ENCODE measurements around the gene RTP4.
A peak's percentile ranks its signal among the peaks of the same experiment; 100 is the strongest.

Gene RTP4, protein sequence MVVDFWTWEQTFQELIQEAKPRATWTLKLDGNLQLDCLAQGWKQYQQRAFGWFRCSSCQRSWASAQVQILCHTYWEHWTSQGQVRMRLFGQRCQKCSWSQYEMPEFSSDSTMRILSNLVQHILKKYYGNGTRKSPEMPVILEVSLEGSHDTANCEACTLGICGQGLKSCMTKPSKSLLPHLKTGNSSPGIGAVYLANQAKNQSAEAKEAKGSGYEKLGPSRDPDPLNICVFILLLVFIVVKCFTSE

DNA sequence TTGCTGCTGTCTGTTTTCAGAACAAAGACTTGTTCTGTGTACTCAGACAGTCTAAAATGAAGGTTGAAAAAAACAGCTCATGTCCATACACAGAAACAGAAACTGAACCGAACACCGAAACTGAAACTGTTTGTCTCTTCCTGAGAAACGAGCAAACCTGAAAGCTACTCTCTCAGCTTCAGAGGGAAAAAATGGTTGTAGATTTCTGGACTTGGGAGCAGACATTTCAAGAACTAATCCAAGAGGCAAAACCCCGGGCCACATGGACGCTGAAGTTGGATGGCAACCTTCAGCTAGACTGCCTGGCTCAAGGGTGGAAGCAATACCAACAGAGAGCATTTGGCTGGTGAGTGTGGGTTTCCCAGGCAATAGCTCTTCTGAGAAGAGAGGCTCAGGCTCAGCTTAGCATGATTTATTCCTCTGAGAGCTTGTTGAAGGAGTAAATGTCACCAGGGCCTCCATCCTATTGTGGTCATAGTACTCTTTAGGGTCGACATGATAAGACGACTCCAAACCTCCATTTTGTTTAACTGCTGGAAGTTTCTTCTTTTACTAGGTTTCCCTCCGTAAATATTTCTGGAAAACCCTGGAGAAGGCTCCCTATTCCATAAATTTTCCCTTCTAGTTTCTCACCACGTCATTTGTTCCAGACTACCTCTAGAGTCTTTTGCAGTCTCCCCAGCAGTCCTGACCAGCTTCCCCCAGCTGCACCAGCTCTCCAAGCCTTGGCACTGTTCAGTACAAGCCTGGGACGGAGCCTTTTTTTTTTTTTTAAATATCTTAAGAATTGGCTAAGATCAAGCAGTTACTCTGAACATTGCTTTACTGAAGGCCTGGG lies at the start of gene RTP4:
Gene RTP4, plus strand, starts transcription at position 135 of the 838 bp plus-strand sequence. Its CDS starts 57 bp downstream, at position 192.
- peak; percentile 6 for DNase-seq

DNA sequence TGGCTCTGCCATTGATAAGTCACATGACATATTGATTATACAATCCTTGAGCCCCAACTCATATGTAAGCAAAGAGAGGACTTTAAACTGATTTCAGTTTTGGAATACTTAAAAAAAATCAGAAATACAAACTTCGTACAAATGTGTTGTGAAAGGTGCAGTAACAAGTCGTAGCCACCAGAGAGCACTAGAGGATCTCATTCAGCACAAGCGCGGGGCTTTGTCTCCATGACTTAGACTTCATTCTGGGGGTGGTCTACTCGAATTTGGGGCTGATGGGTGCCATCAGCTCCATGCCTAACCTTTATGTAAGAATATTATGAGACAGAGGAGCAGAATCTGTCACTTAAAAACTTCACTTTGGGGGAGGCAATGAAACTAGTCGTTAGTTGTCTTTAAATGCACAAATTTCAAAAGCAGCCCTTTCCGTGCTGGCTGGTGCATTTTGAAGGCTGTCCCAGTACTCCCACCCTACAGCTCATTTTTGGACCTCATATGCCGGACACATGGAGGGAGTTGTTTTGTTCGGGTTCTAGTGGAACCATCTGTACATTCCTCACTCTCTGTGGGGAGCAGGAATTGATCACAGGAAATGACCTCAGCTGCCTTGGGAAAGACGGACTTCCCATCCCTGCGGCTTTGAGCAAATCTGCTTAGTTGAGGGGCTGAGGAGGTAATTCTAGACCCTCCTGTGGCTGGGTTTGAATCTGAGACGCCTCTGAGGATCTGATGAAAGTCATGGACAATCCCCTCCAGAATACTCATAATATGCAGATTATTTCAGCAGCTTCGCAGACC lies 49.2 kb upstream of the RTP4 start:
- no peak for DNase-seq

DNA sequence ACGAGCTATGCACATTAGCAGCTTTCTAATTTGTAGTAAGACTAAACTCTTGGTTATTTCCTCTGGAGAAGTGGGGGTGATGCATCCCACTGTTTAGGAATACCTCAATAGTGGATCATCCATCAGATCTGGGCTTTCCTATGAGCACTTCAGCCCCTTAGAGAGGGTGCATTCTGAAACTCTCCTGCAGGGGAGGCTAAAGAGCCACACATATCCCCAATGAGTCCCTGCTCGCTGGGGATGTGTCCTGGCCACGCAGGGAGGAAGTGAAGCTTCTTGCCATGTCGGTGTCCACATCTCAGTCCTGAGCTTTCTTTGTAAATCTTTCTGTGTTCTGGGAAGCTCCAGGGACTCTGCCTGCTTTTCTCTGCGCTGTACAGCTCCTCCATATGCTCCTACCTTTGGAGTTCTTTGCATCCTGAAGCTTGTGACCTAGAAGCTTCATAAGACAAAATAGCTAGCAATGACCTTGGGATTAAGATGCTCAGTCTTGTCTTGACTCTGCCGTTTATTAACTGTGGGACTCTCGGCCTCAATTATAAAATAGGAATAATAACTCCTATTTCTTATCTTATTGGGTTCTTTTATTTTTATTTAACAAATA lies 48.4 kb upstream of the RTP4 start:
- peak; percentile 15 for DNase-seq

DNA sequence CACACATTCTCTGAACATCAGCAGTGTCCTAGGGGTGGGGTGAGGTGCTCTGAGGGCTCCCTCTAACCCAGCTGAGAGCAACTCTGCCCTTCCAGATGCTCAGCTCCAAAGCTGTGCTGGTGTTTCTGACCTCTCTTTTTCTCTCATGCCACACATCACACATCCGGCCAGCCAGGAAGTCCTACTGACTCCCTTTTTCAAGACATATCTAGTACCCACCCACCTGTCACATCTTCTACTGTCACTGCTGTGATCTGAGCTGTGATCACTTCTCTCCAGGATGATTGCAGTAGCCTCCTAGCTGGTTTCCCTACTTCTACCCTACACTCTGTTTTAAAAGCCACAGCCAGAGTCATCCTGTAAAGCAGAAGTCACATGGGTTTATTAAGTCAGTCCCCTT lies 46.4 kb upstream of the RTP4 start:
- DNase-seq: no peak

DNA sequence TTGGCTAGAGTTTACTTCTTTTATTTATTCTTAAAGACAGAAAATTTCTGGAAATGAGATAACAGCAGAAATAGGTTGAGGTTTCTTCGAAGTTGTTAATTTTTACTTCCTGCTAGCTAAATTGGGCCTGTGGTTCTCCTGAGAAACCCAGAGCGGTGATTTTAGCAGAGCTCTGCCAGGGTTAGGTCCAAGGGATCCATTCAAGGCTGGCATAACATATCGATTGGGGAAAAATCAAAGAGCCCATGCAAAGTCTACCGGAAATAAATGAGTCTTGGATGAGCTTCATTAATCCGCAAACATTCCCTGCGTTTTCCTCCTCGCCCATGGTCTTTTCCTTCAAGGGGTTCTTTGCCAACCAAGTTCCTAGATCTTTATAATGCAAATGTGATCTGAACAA lies 45.9 kb upstream of the RTP4 start:
- DNase-seq: no peak

DNA sequence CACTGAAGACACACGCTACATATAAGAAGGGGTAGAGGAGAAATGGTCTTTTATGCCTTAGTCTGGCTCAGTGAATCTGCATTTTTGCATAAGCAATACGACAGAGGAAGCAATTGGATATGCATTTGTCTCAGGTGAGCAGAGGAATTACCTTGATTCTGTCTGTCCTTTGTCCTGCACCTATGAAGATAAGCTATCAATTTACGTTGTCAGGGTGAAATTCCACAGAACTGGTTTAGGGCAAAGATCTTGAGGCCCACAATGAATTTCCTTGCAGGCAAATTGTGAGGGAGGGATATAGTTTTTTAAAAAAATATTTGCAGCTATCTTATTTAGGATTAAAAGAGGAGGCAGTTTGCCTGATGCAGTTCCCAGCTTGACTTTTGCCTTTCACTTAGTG lies 45.1 kb upstream of the RTP4 start:
- no peak for DNase-seq

DNA sequence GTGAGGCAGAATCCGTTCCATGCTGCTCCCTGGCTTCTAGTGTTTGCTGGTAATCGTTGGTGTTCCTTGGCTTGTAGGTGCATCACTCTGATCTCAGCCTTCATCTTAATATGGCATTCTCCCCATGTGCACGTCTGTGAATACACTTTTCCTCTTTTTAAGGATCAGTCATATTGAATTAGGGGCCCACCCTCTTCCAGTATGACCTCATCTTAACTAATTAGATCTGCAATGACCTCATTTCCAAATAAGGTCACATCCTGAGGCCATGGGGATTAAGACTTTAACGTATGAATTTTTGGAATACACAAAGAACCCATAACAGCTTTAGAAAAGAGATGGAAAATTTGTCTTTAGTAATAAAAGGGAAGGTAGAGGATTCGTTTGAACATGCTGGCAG lies 42.6 kb upstream of the RTP4 start:
- no peak for DNase-seq

DNA sequence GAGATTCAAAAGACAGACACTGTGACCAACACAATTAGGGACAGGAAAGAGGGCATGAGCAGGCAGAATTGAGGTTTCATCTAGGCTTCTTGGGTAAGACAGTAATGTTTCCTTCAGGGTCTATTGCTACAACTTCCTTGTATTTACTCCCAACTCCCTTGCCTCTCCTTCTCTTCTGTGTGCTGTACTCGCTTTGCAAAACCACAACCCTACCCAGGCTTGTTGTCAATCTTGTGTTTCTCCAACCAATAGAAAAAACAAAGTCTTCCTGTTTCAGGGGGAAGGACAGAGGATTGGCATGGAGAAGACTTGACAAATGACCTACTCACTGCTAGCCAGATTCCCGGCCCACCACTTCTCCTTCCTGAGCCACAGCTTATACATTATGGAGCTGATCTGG lies 40.3 kb upstream of the RTP4 start:
- DNase-seq: no peak

DNA sequence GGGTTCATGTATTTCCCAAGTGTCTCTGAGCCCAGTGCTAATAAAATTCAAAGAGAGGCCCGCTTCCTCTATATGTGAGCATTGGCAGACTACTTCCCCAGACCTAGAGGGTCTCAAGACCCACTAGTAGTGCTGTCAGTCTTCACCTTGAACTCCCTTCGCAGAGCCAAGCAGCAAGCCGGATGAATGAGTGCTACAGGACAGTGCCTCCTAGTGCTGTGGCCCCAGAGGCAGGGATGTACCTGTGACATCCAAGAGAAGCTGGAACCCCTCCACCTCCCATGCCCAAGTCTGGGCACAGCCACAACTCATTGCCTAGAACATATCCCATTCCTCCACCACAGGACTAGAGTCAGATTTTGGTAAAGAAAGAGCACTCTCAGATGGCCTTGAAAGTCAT lies 39.5 kb upstream of the RTP4 start:
- DNase-seq: no peak

DNA sequence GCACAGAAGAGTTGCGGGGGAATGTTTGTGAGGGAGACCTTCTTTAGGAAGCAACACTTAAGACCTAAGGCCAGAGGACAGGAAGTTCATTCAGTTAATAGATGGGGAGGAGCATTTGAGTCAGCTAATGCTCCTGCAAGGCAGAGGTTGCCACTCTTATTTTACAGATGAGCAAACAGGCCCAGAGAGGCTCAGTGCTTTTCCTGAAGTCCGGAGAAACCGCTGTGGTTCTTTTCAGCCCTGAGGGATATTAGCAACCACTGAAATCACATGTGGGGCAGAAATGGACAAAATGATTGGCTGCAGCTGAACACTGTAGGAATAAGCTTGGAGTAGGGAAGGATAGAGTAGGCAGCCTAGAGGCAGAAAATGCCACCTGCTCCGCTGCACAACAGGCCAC lies 33.3 kb upstream of the RTP4 start:
- no peak for DNase-seq

DNA sequence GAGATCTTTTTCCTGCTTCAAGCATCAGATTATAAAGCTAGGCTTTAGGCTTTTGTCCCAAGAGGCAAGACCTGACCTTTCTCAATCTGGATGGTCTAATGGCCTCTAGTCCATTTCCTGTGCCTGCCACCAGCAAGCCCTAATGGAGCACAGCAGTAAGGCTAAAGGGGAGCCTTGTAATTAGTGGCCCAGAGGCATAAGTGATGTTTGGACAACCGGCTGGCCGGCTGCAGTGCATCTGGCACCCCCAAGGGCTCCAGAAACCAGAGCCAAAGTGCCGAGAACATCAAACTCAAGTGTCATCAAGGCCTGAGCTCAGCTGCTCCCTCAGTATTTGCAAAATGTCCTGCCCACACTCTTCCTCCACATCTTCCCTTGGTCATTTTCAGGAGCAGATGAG lies 31.9 kb upstream of the RTP4 start:
- DNase-seq: no peak

DNA sequence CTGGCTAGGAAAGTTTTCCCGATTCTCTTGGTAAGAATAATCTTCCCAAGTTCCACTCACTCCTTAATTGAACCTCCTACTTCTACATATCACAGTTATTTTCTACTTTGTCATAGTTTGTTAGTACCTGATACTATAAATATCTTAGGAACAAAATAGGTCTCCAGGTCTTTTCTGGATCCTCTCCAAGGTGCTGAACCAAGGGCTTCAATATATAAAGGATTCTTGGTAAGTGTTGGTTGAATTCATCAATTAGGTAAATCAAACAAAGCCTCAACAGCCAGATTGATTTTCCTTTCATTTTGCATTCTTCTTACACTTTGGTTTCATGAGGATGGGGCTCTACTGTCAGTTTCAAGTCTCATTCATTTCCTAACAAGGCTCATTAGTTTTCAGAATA lies 27.6 kb upstream of the RTP4 start:
- DNase-seq: no peak

DNA sequence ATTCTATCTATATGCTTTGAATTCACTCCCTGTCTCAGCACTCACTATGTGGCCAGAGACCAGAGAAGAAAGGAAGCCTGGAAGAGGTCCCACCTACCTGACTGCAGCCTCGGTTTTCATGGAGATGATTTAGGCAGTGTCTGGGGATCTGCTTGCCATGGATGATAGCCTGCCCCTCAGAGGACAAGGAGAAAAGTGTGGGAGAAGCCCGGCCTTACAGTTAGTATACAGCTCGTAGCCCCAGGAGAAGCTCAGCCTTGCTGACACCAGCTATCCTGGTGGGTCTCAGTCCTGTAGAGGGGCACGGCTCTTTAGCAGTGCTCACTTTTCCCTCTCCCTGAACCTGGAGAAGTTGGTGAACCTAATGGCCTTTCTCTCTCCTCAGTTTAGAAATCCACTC lies 25.9 kb upstream of the RTP4 start:
- DNase-seq: no peak

DNA sequence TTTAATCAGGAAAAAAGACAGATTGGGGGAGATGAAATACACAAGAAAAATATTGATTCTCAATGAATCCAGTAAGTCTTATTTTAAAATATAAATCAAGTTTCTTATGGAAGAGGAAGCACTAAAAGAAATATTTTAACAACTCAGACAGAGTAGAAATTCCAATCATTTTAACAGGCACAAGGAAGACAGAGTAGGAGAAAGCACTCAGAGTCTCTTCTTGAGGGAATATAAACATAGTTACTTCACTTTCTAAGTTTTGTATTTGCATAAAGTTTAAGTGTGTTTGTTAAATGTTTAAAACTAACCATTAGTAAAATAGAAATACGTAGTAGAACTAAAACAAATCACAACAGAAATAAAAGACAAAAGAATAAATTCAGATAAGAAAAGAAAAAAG lies 24.5 kb upstream of the RTP4 start:
- DNase-seq: no peak

DNA sequence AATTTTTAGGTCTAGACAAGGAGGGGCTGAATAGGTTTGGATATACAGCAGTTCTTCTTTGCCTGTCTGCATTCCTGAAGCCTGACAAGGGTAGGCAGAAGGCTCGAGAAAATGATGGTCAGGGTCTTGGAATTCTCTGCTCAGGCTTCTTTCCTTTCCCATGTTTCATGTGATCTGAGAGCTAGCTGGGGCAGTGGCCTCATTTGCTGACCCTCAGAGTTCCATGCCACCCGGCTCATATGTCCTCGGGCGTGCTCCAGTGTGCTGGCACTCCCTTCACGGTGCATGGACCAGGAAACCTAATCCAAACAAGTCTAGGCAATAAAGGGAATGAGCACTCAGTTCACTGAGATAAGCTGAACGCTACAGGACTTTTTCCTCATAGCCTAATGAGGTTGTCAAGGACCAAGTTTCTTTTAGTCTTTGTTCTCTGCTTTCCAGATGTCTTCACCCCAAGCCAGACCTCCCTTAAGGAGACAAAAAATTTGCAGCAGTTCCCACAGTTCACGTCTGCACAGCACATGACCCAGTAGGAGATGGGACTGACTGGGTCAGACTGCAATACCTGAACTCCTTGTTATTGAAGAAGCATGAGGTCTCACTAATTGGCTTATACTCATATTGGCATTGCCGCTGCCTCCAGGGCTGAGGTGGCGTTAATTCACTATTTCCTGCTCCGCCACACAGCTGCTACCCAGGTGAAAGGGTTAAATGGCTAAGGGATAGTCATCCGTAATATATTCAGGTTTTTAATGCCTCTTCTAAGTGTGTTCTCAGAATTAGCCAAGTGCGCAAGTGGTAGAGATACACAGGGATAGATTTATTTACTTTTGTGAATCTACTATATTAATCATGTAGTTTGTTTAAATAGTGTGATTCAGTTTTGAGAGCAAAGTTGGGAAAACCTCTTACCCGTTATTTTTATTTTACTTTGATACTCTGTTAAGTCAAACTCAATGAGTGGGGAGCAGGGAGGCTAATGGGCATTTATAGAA lies 15.3 kb upstream of the RTP4 start:
- no peak for DNase-seq

DNA sequence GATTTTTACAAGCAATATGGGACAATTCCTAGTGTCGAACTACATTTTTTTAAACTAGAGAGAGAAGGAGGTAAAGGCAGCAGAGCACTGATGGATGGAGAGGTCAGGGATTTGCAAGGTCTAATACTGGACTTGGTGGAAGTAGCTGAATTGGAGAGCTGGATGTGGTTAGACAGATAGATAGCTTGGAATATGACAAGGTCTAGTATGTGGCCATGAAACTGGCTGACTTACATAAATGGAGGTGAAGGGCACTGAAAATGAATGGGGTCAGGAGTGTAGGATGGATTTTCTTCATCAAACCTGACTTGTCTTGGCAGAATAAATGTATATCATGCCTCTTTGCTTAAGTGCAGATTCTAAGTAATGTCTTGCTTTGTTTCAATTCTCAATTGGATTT lies 10.1 kb upstream of the RTP4 start:
- DNase-seq: no peak

DNA sequence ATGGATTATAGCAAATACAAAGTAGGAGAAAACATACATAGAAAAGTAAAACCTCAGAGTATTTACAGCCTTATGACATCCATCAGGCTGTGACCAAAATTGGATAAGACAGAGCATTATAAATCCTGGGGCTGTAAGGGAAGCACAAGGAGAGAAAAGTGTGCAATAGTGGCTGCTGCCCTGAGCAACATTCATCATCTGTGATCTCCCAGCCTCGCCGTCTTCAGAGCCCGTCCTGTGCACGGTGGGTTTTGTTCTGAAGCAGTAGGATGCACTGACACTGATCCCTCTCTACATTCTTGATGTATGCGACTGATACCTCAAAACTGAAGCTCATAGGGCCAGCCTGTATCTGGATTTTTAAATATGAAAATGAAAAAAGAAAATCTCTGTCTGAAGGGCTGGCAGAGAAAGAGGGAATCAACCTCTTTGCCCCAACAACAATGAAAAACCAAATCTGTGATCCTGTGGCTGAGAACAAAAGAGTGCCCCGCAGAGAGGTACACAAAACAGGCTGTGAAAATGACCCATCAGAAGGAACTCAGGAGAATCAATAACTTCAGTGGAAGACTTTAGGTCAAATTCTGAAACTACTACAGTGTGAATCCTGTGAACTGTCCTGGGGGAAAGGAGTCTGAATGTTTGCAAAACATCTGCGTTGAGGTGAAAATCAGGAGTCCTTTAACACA lies 8.2 kb upstream of the RTP4 start:
- DNase-seq: no peak

DNA sequence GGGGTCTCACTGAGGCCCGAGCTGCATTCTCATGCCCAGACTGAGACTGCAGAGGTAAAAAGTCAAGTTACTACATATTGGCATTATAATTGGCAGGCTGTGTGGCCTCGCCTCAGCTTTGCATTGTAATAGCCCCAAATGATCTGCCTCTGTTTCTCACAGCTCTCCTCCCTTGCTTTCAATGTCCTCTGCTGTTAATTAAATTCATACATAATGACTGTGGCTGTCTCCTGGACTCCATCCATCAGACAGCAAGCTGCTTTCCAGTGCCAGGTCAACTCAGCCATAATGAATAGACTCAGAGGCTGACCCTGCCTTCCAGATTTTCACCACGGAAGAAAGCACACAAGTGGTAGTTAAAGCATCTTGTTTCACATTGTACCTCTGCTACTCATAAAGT lies 7.6 kb upstream of the RTP4 start:
- DNase-seq: no peak

DNA sequence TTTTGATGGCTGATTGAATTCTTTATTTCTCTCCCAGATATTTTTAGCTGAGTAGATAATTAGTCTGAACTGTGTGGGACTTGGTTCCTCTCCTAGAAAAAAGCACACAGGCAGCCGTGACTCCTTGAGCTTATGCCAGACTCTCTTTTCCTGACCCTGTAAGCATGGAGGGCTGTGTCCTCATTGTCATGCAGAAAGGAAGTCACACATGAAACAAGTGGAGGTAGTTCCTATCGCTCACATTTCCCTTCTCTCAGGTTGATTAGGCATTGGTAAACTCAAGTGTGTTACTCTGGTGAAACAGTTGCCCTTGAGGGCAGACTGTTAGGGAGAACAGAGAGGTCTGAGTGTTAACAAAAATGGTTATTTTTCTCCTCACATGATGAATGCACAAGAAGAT lies 6.3 kb upstream of the RTP4 start:
- no peak for DNase-seq

DNA sequence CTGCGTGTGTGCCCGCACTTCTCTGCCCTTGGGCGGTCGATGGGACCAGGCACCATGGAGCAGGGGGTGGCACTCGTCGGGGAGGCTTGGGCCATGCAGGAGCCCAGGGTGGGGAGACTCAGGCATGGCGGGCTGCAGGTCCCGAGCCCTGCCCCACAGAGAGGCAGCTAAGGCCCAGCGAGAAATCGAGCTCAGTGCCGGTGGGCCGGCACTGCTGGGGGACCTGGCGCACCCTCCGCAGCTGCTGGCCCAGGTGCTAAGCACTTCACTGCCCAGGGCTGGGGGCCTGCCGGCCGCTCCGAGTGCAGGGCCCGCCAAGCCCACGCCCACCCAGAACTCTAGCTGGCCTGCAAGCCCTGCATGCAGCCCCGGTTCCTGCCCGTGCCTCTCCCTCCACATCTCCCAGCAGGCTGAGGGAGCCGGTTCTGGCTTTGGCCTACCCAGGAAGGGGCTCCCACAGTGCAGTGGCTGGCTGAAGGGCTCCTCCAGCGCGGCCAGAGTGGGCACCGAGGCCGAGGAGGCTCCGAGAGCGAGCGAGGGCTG lies 553 bp upstream of the RTP4 start:
- no peak for DNase-seq

DNA sequence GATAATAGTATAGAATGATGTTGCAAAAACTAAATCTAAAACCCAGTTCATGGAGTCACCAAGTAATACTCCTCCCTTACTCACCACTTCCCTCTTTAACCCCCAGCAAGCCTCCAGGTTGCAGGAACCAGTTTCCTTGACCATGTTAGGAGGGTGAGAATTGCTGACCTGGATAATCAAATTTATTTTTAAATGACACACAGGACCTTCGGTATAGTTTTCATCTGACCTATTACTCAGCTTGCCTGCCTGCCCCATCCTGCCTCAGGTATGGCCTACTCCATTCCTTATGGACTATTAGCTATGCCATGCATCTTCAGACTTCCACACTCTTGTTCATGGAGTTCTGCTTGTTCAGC lies 883 bp downstream of the RTP4 start:
- DNase-seq: no peak
